Dermis microvascular lymphatic vessel endothelial cell (primary cell): ENCODE results near the gene KCTD21. TPM values are rescaled to one million over a fixed set of nuclear protein-coding genes. Genes with fewer than 3 reads are reported as not detected.

Experiments used
- DNase-seq, 2 donors: peaks; one replicate each; pipeline versions ENCODE4 v3.0.0 to v3.0.0-alpha.2; 2010; ENCODE audit warnings: low read depth in 2 of 2
- total RNA-seq: library from RNA; depleted of rRNA; stranded (reverse); fragments of >200 nt; gene quantifications from 2 replicates; pipeline ENCODE4 v1.2.1, GENCODE V29; 2014

KCTD21 gene
- total RNA-seq, 1 donor from 2014 or later, result 3.3 TPM

DNA sequence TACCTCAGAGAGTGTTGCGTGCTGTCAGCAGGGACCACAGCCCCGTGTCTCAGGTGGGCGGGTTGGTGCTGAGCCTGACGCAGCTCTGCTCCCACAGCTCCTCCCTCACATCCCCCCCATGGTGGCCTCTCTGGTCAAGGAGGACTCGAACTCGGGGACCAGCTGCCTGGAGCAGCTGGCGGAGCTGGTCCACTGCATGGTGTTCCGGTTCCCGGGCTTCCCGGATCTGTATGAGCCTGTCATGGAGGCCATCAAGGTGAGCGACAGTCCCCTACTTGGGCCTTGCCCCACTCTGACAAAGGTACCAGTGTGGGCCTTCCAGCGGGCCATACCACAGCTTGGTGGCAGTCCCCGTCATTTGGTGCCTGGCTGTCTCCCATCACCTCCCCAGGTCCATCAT lies 12.1 kb upstream of the KCTD21 start:
- no peak for DNase-seq

DNA sequence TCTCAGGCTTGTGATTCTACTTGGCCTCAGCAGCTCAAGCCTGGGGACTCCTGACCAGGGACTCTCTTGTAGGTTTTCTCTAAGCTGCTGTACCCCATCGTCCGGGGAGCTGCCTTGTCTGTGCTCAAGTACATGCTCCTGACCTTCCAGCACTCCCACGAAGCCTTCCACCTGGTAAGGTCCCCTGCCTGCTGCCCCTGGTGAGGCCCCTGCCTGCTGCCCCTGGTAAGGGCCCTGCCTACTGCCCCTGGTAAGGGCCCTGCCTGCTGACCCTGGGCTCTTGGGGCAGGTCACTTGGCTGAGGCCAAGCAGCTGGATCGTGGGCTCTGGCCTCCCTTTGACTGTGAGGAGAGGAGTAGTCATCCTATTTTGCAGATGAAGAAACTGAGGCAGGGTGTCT lies 11.6 kb upstream of the KCTD21 start:
- DNase-seq, result no peak

DNA sequence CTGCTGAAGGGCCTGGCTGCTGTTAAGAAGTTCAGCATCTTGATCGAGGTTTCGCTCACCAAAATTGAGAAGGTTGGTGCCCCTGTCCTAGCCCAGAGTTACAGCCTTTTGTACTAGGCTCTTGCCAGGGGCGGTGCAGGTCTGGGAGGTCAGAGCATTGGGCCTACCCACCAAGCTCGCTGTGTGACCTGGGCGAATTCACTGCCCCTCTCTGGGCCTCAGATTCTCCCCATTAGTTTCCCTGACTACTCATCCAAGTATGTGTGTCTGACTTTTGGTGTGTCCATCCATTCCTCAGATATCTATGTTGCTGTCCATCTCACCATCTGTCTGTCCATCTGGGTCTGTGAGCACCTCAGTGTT lies 11.2 kb upstream of the KCTD21 start:
- DNase-seq, result no peak

DNA sequence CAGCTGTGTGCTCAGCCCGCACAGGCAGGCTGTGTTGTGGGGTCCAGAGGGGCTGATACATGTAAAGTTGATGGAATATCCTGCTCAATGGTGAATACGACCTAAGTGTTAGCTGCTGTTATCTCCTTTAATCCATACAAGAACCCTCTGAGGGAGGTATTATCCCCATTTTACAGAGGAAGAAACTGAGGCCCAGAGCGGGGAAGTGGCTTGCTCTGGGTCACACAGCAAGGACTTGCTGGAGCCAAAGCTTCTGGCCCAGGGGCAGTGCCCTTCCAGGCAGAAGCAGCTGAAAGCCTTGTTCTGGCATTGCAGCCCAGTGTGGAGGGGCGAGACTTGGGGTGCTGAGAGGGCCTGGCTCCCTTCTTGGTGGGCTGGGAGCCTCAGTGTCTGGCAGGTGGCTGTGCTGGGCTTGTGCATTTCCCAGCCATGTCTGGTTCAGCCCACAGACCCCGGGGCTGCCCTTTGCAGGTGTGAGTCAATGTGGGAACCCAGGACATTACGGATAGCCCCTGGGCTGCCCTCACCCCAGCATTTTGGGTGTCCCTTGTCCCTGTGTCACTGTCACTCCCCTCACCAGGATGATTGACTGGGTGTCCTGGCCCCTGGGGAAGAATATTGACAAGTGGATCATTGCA lies 10.7 kb upstream of the KCTD21 start:
- no peak for DNase-seq

DNA sequence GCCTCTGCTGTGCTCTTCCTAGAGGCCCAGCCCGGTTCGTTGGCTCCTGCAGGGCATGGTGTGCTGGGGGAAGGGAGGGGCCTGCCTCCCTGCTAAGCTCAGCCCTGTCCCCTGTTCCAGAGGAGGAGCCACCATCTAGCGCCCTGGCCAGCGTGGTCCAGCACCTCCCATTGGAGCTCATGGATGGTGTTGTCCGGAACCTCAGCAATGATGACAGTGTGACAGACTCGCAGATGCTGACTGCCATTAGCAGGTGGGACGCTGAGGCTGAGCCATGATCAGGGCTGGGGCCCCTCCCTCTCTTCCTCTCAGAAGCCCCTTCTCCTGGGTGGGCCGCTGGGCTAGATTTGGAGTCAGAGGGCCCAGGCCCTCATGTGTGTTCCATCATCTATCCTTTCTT lies 9.4 kb upstream of the KCTD21 start:
- DNase-seq, result no peak

DNA sequence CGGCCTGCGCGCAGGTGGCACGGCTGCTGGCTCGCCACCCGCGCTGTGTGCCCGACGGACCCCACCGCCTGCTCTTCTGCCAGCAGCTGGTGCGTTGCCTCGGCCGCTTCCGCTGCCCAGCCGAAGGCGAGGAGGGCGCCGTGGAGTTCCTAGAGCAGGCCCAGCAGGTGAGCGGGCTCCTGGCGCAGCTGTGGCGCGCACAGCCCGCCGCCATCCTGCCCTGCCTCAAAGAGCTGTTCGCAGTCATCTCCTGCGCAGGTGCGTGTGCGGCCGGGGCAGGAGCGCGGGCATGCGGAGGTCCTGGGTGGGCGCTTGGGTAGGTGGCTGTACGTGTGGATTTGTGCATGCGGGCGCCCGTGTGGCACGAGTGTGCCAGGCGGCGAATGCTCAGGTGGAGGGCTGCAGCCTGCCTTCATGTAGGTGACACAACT lies 8.2 kb upstream of the KCTD21 start:
- no peak for DNase-seq

DNA sequence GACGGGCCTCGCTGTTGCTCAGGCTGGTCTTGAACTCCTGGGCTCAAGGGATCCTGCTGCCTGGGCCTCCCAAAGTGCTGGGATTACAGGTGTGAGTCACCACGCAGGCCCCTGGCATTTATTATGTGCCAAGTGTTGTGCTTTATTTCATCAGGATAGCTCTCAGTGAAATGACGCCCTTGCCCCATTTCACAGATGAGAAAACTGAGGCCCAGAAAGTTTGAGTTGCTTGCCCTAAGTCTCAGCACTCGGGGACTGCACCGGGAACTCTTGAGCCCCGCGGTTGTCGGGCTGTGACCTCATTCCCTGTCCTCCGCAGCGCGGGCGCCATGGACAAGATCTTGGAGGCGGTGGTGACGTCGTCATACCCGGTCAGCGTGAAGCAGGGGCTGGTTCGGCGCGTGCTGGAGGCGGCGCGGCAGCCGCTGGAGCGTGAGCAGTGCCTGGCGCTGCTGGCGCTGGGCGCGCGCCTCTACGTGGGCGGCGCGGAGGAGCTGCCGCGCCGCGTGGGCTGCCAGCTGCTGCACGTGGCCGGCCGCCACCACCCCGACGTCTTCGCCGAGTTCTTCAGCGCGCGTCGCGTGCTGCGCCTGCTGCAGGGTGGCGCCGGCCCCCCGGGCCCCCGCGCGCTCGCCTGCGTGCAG lies 7.6 kb upstream of the KCTD21 start:
- DNase-seq, result no peak

DNA sequence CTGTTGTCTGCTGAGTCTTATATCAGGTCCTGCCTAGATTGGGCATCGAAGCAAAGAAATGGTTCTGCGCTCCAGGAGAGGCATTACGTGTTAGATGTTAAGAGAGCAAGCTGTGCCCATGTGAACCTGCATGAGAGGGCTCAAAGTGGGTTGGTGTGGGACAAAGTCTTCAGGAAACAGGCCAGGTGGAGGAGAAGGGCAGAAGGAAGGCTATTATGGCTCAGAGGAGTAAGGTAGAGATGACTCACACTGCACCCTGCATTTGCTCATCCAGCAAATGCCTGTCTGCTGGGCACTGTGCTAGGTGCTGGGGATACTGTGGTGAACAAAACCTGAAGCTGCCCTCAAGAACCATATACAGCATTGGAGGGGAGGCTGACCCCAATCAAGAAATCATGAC lies 6.1 kb upstream of the KCTD21 start:
- no peak for DNase-seq

DNA sequence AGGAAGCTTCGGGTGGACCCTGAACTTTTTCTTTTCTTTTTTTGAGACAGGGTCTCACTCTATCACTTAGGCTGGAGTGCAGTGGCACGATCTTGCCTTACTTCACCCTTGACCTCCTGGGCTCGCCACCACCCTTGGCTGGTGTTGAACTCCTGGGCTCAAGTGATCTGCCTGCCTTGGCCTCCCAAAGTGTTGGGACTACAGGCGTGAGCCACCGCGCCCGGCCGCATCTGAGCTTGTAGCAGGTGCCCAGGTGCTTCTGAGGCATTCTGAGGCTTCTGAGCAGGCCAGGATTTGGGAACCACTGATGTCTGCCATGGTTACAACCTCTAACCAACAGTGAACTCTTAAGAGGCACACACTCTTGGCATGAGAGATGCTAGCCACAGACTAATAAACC lies 5.4 kb upstream of the KCTD21 start:
- DNase-seq, result no peak

DNA sequence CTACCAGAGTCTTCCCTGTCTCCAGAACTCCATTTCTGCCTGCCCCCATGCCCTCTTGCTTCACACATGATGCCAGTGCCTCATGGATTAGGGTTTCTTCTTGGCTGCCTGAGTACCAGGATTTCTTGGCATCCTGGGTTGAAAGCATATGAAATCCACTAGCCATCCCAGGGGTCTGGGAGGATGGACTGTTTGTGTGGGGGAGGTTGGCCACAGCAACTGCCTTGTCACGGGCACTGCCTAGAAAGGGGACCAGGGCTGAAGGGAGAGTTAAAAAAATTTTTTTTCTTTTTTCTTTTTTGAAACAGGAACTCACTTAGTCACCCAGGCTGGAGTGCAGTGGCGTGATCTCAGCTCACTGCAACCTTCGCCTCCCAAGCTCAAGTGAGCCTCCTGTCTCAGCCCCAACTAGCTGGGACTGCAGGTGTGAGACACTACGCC lies 4.5 kb upstream of the KCTD21 start:
- no peak for DNase-seq

DNA sequence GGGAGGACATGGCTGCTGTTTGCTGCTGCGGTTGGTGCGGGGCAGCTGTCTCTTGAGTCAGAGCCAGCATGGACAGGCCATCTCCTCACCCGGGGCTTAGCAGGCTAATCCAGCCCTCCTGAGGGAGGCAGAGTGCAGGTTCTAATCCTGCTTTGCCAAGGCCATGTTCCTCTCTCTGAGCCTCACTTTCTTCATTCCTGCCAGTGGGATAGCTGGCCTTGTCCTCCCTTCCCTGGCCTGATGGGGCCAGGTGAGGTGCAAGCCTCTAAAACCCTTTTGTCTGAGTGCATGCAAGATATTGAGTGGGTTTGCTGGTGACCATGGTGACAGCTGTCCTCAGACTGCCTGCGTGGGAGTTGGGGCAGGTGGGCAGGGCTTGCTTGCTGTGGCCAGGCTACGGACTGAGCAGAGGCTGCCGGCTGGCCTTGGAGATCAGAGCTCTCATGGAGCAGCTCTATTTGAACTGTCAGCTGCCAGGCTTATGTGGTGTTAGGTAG lies 3.8 kb upstream of the KCTD21 start:
- no peak for DNase-seq

DNA sequence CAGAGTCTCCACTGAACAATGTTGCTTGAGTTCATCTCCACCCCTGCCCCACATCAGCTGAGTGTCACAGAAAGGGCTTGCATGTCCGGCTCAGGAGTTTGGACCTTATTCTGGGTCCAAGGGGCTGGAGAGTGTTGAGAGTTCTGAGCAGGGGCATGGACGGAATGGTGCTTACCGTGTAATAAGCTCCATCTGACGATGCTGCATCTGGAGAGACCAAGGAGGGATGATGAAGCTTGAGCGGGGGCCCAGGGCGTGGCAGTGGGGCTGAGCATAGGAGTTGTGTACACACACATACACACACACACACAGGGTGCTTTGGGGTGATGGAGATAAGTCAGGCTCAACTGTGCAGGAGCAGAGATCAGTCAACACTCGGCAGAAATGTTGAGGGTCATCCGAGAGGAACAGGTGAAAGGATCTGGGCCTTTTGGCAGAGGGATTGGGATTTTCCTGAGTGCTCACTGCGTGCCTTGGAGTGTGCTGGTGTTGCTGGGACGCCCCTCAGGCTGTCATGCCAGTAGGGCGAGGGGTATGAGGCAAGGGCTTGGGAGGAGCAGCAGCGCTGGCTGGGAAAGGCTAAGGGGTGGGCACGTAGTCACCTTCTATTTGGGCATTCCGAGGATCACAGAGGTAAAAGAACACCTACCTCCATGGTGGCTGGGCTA lies 2.6 kb upstream of the KCTD21 start:
- no peak for DNase-seq

DNA sequence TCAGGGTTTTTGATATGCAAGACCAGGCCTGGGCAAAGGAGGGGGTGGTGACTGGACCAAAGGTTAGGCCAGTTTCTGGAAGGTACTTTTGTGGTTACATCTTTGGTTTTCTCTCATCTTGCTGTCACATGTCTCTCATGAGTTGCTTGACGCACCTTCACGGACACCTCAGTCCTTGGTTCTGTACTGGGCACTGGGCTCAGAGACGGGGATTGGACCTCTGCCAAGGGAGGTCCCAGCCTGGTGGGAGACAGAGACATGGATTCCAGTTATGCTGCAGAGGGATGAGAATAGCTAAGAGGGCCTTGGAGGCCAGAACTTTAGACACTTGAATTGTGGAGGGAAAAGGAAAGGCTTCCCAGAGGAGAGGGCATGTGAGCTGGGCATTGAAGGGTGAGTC lies 1.9 kb upstream of the KCTD21 start:
- DNase-seq, result no peak

DNA sequence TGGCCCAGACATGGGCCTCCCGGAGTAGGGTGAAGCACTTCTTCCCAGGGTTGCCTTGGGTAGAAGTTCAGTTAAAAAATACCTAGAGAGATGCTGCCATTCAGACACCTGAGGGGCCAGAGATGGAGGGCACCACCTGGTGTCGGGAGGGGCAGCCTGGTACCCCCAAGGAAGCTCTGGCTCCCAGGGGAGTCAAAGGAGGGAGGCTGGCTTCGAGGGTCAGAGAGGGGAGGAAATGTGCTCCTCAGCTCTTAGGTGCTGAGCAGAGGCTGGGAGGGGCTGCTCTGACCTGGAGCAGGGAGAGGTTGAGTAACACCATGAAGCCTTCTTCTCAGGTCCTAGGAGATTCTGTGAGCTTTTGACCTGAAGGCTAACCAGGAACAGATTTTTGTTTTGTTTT lies 1.4 kb upstream of the KCTD21 start:
- no peak for DNase-seq

DNA sequence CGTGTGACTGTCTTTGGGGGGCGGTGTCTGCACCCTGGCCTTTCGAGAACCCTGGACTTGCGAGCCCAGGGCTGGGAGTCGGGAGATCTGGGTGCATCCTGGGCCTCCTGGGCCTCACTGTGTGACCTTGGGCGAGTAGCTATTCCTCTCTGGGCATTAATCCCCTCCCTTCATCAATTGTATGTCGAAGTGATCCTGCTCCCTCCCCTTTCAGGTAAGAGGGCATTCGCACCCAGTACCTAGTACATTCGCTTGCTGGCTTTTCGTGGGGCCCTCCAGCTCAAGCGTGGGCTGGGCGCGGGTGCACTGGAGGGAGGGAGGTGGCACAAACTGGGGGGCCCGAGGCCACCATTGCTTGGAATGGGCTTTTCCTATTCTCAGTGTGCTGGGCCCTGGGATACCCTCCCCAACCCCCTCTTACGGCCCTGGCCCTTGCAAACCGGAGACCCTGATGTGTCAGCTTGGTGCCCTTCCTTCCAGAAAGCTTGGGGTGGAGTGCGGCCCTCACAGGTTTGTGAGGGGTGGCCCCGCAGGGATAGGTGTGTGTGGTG lies 823 bp upstream of the KCTD21 start:
- no peak for DNase-seq

DNA sequence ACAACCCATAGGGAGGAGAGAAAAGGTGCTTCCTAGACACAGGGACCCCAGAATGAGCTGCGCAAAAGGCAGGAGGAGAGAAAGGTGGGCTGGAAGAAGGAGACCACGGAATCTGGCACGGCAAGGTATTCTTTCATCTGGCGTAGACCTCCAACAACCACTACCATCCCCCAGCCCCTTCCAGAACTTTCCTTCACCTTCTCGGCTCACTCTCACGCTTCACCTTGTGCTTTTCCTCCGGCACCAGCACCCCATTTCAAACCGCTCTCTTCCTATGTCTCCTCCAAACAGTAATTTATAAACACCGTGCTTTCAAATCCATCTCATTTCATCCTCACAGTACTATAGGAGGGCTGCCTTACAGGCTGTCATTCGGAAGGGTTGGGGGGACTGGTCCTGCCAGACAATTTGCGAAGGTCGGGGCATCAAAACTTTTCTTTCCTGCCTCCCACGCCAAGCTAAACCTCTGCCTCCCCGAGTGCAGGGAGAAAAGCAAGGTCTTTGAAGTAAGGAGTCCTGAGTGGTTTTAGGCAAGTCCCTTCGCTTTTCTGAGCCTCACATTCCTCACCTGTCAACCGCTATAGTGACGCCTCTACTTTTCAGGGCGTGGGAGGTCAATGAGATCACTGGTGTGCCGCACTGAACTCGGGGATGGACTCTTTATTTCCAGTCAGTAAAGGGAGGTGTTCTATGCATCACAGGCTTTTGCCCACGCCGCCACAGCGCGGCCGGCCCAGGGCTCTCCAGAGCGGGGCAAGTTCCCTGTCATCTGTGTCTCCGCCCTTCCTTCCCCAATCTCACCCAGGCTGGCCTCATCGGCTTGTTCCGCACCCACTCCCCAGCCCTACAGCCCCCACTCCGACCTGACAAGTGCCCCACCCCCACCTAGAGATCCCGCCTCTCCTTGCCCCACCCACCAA lies 800 bp downstream of the KCTD21 start:
- no peak for DNase-seq

DNA sequence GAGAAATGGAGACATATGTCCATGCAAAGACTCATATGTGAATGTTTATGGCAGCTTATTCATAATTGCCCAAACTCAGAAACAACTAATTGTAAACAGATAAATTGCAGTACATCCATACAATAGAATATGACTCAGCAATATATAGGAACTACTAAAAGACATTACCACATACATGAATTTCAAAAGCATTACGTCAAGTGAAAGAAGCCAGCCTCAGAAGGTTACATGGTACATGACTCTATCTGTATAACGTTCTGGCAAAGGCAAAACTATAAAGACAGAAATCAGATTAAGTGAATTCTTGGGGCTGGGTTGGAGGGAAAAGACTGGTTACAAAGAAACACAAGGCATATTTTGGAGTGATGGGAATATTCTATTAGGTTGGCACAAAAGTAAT lies 7.2 kb downstream of the KCTD21 start:
- DNase-seq, result no peak

DNA sequence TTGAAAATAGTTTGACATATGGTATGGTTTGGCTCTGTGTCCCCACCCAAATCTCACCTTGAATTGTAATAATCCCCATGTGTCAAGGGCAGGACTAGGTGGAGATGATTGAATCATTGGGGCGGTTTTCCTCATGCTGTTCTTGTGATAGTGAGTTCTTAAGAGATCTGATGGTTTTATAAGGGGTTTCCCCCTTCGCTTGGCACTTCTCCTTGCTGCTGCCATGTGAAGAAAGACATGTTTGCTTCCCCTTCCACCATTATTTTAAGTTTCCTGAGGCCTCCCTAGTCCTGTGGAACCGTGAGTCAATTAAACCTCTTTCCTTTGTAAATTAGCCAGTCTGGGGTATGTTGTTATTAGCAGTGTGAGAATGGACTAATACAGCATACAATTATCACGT lies 7.7 kb downstream of the KCTD21 start:
- no peak for DNase-seq

DNA sequence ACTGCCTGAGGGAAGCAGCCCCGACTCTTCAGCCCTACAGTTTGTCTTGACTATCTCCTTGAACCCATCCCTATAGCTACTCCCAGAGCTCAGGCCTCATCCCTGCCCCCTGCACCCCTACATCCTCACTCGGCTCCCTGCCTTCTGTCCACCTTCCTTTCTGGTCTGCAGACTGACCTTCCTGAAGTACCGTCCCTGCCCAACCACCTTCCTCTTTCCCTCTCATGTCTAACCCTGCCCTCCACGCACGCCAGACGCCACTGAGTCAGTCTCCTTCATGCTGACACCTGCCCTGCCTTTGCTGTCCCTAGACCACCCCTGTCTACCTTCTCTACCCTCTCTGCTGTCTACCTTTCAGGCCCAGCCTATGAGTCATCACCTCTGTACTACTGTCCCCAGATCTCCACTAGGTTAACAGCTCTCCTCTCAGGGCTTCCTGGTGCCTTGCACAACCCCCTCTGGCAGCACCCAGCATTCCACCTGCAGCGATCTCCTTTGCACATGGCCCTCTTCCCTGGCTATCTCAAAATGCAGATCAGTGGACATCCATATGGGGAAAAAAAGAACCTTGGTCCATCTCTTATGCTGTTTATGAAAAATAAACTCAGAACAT lies 8.9 kb downstream of the KCTD21 start:
- DNase-seq, result no peak

DNA sequence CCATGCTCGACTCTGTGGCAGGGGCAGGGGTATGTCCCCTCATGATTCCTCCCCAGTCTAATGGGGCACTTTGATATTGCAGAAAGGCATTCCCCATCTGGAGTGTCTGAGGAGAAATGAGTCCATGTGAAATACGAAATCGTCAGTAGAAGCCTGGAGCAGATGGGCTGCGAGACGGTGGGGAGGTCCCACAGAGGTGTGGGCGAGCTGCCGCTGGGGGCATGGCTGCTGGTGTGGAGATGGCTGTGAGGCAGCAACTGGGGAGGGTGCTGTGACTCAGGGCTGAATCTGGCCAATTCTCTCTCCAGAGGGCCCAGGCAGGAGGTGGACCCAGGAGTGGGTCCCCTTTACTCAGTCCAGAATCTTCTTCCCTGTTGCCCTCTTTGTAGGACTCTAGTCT lies 11.2 kb downstream of the KCTD21 start:
- DNase-seq, result no peak

DNA sequence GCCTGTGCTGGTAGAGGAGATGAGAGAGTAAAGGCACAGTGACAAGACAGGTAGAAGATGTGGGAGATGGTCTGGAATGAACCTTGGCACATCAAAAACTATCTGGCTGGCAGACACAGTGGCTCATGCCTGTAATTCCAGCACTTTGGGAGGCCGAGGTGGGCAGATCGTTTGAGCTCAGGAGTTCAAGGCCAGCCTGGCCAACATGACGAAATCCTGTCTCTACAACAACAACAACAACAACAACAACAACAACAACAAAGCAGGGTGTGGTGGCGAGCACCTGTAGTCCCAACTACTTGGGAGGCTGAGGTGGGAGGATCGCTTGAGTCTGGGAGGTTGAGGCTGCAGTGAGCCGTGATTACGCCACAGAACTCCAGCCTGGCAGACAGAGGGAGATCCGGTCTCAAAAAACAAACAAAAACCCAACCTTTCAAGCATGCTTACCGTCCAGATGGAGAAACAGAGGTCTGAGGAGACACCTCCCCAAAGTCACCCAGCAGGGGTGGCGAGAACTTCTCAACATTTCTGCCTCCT lies 11.8 kb downstream of the KCTD21 start:
- DNase-seq, result no peak
